Measurements from ENCODE around the gene PGM2L1.

Gene PGM2L1

DNA sequence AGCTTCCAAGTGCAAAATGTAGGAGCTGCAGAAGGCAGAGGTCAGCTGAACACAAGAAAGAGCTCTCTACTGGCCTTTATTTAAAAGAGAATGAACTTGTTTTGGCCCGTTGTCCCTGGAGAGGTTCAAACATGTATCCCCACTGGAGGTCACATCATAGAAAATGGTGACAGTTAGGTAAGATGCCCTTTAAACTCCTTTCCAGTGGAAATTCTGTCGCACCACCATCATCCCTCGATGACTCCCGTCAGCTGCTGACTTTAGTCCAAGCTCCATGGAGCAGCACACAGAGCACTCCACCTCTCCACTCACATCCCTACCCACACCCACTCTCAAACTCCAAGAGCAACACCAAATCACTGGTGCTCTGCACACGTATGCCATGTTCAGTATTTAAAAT is 71.6 kb downstream of the PGM2L1 start:
- Histone ChIP-seq H4K20me1 (no peaks in the 10 kb centered on the region), H3K4me3 (no peak overlapping the region), H3K36me3 (peaks cover 8% of the 10 kb centered on the region; the same call in 1 of the 2 replicates), H3K4me1 (no peaks in the 10 kb centered on the region), H3K4me2 (no peak overlapping the region), H3K9me3 (peaks cover 13% of the 10 kb centered on the region), H3K9ac (no peak overlapping the region), H3K27me3 (no peaks in the 10 kb centered on the region), H3K27ac (no peak overlapping the region)
- no peak for TF ChIP-seq Cebpa-rat (IDR thresholded peaks at IDR 0.05)

DNA sequence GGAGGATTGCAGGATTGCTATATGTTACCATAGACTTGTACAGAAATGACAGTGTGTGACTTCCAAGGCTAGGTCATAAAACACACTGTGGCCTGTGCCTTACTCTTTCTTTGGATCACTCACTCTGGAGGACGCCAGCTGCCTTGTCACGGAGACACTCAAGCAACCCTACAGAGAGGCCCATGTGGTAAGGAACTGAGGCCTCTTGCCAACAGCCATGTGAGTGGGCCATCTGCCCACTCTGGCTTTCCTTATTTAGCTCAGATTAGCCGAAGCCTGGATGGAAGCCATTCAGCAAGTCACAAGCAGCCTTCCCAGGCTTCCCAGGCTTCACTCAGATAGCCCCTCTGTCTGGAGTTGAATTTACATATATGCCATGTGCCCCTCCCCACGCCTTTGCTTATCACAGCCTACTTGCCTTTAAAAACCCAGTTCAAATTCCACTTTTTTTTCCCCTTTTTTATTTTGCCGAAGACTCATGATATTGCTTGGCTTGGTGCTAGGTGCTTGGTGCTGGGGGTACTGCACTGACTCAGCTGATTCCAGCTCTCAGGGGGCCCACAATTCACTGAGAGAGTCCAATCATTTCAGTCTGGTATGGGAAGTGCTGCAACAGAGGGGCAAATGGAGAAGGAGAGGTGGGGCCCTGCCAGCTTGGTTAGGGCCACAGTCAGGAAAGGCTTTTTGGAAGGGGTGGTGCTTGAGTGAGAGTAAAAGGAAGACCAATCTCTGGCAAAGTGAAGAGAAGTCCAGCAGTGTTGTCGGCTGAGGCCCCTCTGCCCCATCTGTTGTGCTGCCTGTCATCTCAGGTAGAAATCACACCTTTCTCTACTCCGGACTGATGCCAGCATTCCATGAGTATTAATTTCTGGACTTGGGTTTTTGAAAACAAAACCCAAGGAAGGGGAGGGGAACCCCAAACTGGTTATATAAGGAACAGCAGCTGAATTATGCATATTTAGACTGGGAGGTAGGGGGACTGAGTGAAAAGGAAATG is 72.3 kb downstream of the PGM2L1 start:
- H3K4me2 ChIP-seq = no peak overlapping the region
- no peak overlapping the region for H3K4me3 ChIP-seq
- H3K36me3 ChIP-seq = peaks cover 8% of the 10 kb centered on the region; the same call in 1 of the 2 replicates
- no peak overlapping the region for H3K27ac ChIP-seq
- no peak overlapping the region for H3K9ac ChIP-seq
- TF ChIP-seq Cebpa-rat (IDR thresholded peaks at IDR 0.05) = no peak
- H3K27me3 ChIP-seq = no peaks in the 10 kb centered on the region
- no peaks in the 10 kb centered on the region for H3K4me1 ChIP-seq
- H3K9me3 ChIP-seq = peaks cover 13% of the 10 kb centered on the region
- H4K20me1 ChIP-seq = no peaks in the 10 kb centered on the region

DNA sequence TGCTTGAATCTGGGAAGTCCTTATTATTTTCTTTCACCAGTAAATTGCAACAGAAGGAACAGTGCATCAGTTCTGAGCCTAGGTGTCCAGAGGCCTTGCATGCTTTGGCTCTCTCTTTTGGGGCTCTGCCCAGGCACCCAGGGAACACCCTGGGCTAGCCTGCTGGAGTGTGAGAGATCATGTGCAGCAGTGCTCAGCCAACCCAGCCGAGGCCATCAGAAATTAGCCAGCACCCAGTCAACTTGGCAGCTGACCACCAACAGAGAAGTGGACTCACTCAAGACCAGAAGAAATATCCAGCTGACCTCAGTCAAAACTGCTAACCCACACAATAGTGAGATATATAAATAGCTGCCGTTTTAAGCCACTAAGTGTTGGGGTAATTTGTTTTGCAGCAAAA is 75.6 kb downstream of the PGM2L1 start:
- H3K27ac ChIP-seq = no peak overlapping the region

DNA sequence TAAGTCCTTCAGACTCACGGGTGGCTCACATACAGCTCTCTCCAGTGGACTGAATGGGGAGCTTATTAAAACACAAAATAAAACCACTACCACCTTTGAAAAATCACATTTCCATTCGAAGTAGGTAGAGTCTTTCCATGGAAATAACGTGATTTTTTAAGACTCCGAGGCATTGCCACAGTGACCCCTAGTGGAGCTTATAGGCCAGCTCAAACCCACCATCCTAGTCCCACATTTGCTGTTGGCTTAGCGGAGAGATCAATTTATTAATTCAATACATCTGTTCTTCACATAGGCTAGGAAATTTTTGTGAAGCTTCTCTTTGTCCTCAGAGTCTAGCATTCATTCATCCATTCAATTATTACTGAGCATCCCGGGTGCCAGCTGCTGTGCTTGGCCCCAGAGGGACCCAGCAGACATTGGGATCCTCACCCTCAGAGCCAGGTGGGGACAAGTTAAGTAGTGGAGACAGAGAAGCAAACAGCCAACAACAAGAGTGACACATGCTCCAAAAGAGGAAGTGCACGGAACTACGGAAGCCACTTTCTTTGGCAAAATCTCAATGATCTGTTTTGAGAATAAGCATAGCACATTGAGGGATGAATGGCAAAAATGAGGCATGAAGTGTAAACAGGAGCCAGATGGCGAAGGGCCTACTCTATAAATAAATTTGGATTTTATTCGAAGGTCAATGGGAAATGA is 76.6 kb downstream of the PGM2L1 start:
- no peak for TF ChIP-seq Cebpa-rat (IDR thresholded peaks at IDR 0.05)
- Histone ChIP-seq H4K20me1 (no peaks in the 10 kb centered on the region), H3K27ac (no peak overlapping the region), H3K27me3 (no peaks in the 10 kb centered on the region), H3K4me2 (no peak overlapping the region), H3K9me3 (peaks cover 11% of the 10 kb centered on the region), H3K36me3 (no peaks in the 10 kb centered on the region), H3K9ac (no peak overlapping the region), H3K4me1 (no peaks in the 10 kb centered on the region), H3K4me3 (no peak overlapping the region)

More for the DNA sequence above, 75.6 kb downstream of the PGM2L1 start:
- no peaks in the 10 kb centered on the region for H4K20me1 ChIP-seq
- no peak overlapping the region for H3K9ac ChIP-seq
- no peak overlapping the region for H3K4me3 ChIP-seq
- no peaks in the 10 kb centered on the region for H3K36me3 ChIP-seq
- no peak for TF ChIP-seq Cebpa-rat (IDR thresholded peaks at IDR 0.05)
- no peaks in the 10 kb centered on the region for H3K27me3 ChIP-seq
- no peaks in the 10 kb centered on the region for H3K4me1 ChIP-seq
- H3K9me3 ChIP-seq = peaks cover 4% of the 10 kb centered on the region
- no peak overlapping the region for H3K4me2 ChIP-seq

DNA sequence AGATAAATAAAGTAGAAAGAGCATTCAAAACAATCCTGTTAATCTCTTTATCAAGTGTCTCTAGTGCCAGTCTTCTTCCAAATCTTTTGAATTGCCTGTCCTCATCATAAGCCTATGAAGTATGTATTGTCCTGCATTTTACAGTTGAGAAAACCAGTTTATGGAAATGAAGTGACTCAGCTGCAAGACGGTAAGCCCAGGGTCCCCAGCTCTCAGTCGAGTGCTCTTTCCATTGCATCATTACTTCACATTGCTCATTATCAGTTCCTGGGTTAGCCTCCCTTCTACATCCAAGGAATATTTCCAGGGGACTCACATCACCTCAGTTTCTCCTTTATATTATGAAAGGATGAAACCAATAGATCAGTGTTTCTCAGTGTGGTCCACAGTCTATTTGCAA is 77.7 kb downstream of the PGM2L1 start:
- Histone ChIP-seq H3K27me3 (no peaks in the 10 kb centered on the region), H4K20me1 (no peaks in the 10 kb centered on the region), H3K9ac (no peak overlapping the region), H3K4me3 (no peak overlapping the region), H3K36me3 (no peaks in the 10 kb centered on the region), H3K4me2 (no peak overlapping the region), H3K27ac (no peak overlapping the region), H3K4me1 (no peaks in the 10 kb centered on the region), H3K9me3 (peaks cover 14% of the 10 kb centered on the region)
- TF ChIP-seq Cebpa-rat (IDR thresholded peaks at IDR 0.05) = no peak

DNA sequence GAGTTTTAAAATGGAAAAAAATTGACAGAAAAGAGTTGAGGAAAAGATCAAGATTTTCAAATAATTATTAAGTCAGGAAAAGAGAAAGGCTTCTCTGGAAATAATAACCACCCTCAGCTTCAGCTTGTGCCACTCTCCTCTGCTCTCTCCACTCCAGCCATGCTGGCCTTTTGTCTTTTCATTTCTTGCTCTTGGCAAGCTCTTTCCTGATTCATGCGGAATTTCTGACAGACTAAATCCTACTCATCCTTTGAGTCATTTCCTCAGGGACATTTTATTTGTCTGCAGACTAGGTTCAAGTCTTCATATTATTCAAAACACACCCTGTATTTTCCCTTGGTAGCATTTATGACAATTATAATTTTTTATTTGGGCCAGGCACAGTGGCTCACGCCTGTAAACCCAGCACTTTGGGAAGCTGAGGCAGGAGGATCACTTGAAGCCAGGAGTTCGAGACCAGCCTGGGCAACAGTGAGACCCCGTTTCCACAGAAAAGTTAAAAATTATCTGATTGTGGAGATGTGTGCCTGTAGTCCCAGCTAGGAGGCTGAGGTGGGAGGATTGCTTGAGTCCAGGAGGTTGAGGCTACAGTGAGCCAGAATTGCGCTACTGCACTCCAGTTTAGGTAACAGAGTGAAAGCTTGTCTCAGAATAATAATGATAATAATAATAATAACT is 79.0 kb downstream of the PGM2L1 start:
- Histone ChIP-seq H3K4me1 (no peaks in the 10 kb centered on the region), H4K20me1 (no peaks in the 10 kb centered on the region), H3K4me2 (no peak overlapping the region), H3K4me3 (no peak overlapping the region), H3K27me3 (no peaks in the 10 kb centered on the region), H3K36me3 (no peaks in the 10 kb centered on the region), H3K9ac (no peak overlapping the region), H3K9me3 (peaks cover 14% of the 10 kb centered on the region), H3K27ac (no peak overlapping the region)
- no peak for TF ChIP-seq Cebpa-rat (IDR thresholded peaks at IDR 0.05)

DNA sequence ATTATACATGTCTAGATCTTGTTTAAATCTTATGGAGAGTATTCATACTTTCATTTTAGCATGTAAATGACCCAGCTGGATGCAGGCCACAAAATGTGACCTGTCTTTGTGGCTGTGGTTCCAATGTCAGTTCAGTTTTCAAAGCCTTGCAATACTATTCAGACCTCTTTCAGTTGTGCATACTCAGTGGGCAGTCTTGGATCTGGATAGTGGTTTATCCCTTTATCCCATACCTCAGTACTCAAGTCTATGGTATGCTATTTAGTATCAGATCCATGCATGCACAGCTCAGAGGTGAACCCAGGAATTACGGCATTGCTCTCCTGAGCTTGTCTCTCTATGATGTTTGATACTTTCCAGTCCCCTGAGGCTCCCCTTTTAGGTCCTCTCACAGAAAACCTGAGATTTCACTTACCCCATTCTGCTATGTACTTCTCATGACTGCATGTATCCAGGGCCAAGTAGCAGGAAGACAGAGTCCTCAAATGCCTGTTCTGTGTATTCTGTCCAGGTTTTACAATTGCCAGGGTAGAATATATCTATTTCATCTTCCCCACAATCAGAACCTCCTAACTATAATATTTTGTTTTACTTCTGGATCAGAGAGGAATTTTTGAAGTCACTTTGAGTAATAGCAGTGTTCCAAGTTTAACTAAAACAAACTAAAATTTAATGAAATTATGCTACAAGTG is 79.8 kb downstream of the PGM2L1 start:
- no peak overlapping the region for H3K4me2 ChIP-seq
- peaks cover 14% of the 10 kb centered on the region for H3K9me3 ChIP-seq
- H4K20me1 ChIP-seq = no peaks in the 10 kb centered on the region
- H3K36me3 ChIP-seq = no peaks in the 10 kb centered on the region
- no peak for TF ChIP-seq Cebpa-rat (IDR thresholded peaks at IDR 0.05)
- H3K27me3 ChIP-seq = no peaks in the 10 kb centered on the region
- H3K9ac ChIP-seq = no peak overlapping the region
- H3K27ac ChIP-seq = no peak overlapping the region
- H3K4me1 ChIP-seq = no peaks in the 10 kb centered on the region
- H3K4me3 ChIP-seq = no peak overlapping the region

DNA sequence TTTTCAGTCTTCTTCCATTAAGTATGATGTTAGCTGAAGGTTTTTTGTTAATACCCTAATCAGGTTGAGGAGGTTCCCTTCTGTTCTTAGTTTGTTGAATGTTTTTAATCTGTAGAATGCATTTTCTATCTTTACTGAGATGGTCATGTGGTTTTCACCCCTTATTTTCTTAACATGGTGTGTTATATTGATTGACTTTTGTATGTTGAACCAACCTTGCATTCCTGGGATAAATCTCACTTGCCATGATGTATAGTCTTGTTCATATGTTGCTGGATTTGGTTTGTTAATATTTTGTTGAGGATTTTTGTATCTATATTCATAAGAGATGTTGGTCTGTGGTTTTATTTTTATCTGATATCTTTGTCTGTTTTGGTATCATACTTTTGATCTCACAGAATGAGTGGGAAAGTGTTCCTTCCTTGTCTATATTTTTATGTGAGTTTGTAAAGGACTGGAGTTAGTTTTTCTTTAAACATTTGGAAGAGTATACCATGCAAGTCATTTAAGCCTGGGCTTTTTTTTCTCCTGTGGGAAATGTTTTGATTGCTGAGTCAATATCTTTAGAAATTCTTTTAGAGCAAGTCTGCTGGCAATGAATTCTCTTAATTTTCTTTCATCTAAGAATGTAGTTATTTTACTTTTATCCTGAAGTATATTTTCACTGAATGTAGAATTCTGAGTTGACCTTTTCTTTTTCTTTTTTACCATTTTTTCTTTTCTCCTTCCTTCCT is 81.3 kb downstream of the PGM2L1 start:
- H4K20me1 ChIP-seq = no peaks in the 10 kb centered on the region
- H3K4me3 ChIP-seq = no peak overlapping the region
- no peak for TF ChIP-seq Cebpa-rat (IDR thresholded peaks at IDR 0.05)
- no peak overlapping the region for H3K27ac ChIP-seq
- no peak overlapping the region for H3K4me2 ChIP-seq
- H3K36me3 ChIP-seq = no peaks in the 10 kb centered on the region
- no peaks in the 10 kb centered on the region for H3K4me1 ChIP-seq
- no peak overlapping the region for H3K9ac ChIP-seq
- peaks cover 14% of the 10 kb centered on the region for H3K9me3 ChIP-seq
- no peaks in the 10 kb centered on the region for H3K27me3 ChIP-seq

DNA sequence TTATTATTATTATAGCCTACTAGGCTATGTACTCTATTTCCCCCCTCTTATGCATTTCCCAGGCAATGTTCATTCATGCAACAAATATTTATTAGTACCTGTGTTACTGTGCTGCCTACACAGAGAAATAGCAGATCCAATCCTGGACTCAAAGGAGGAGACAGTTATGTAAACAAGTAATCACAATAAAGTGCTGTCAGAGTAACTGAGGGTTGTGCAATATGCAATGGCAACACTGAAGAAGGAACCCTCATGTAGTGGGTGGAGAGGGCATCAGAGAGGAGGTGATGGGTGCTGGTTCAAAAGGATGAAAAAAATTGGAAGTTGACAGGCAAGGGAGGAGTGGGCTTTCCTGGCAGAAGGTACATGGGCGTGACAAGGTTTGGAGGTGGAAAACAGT is 85.9 kb downstream of the PGM2L1 start:
- H4K20me1 ChIP-seq = no peaks in the 10 kb centered on the region
- H3K9me3 ChIP-seq = peaks cover 18% of the 10 kb centered on the region
- H3K9ac ChIP-seq = no peak overlapping the region
- no peak overlapping the region for H3K27ac ChIP-seq
- H3K27me3 ChIP-seq = no peaks in the 10 kb centered on the region
- H3K4me1 ChIP-seq = no peaks in the 10 kb centered on the region
- no peak overlapping the region for H3K4me3 ChIP-seq
- no peak overlapping the region for H3K4me2 ChIP-seq
- 0 out of 2 replicates have a peak, but pooled peaks have one; percentile 36 for TF ChIP-seq Cebpa-rat (IDR thresholded peaks at IDR 0.05)
- H3K36me3 ChIP-seq = no peaks in the 10 kb centered on the region
